Hepatocyte (in vitro differentiated cells): ENCODE data around the gene WRNIP1. TPM values are rescaled to one million over a fixed set of nuclear protein-coding genes. Genes with fewer than 3 reads are reported as not detected.
"Not testable (repeated sequence)": the region's sequence is repeated elsewhere in the genome, so short reads cannot be mapped to it uniquely, and the experiment has no call there.

Source experiments
- DNase-seq: peaks from one replicate; pipeline ENCODE4 v3.0.0-alpha.2; 2016; ENCODE audit warnings: low spot score
- H2AFZ ChIP-seq: fragments of 200-600 bp; sonication (generic); 2 replicates; pipeline ENCODE4 v1.6.0; 2016; ENCODE audit warnings: antibody characterized with exemption, mild to moderate bottlenecking
- H3K27ac ChIP-seq: fragments of 200-600 bp; sonication (generic); 2 replicates; pipeline ENCODE4 v1.5.1; 2016; ENCODE audit warnings: mild to moderate bottlenecking
- H3K27me3 ChIP-seq: fragments of 200-600 bp; sonication (generic); 2 replicates; pipeline ENCODE4 v1.6.1; 2016
- H3K36me3 ChIP-seq: fragments of 200-600 bp; sonication (generic); replicated peaks from 2 replicates; pipeline ENCODE4 v1.5.1; 2016; ENCODE audit warnings: low read depth; ENCODE audit not compliant: insufficient read depth
- H3K4me1 ChIP-seq: fragments of 200-600 bp; sonication (generic); 2 replicates; pipeline ENCODE4 v1.5.1; 2016; ENCODE audit warnings: mild to moderate bottlenecking, moderate library complexity; ENCODE audit not compliant: insufficient read depth
- H3K4me2 ChIP-seq: fragments of 200-600 bp; sonication (generic); 2 replicates; pipeline ENCODE4 v1.6.0; 2016
- H3K4me3 ChIP-seq: fragments of 200-600 bp; sonication (generic); 2 replicates; pipeline ENCODE4 v1.5.1; 2016; ENCODE audit warnings: mild to moderate bottlenecking
- H3K79me2 ChIP-seq: fragments of 200-600 bp; sonication (generic); 2 replicates; pipeline ENCODE4 v1.6.0; 2017; ENCODE audit warnings: mild to moderate bottlenecking
- H3K9me2 ChIP-seq: fragments of 200-600 bp; sonication (generic); replicated peaks from 2 replicates; pipeline ENCODE4 v1.6.0; 2017; ENCODE audit warnings: mild to moderate bottlenecking; ENCODE audit not compliant: insufficient read depth
- H3K9me3 ChIP-seq: fragments of 200-600 bp; sonication (generic); 2 replicates; pipeline ENCODE4 v1.5.1; 2016; ENCODE audit warnings: low read depth, mild to moderate bottlenecking
- H4K20me1 ChIP-seq: fragments of 200-600 bp; sonication (generic); 2 replicates; pipeline ENCODE4 v1.6.0; 2016; ENCODE audit warnings: mild to moderate bottlenecking; ENCODE audit not compliant: insufficient read depth, poor library complexity, severe bottlenecking
- CTCF ChIP-seq: fragments of 200-600 bp; sonication (generic); IDR thresholded peaks from 2 replicates; pipeline ENCODE4 v1.5.1; 2016; ENCODE audit warnings: antibody characterized with exemption, mild to moderate bottlenecking; ENCODE audit not compliant: poor library complexity
- EZH2 ChIP-seq: fragments of 200-600 bp; sonication (generic); IDR thresholded peaks from 2 replicates; pipeline ENCODE4 v1.6.1; 2016; ENCODE audit warnings: antibody characterized with exemption, mild to moderate bottlenecking, borderline replicate concordance
- EZH2phosphoT487 ChIP-seq: fragments of 200-600 bp; sonication (generic); IDR thresholded peaks from one replicate; pipeline ENCODE4 v1.6.1; 2018; ENCODE audit warnings: antibody characterized with exemption, mild to moderate bottlenecking, low read depth, moderate library complexity; ENCODE audit not compliant: unreplicated experiment, severe bottlenecking
- WGBS: methylation state at CpG from one replicate; pipeline ENCODE4 v1.1.6; 2016; ENCODE audit warnings: low lambda C conversion rate; ENCODE audit errors: missing lambda C conversion rate; 5-methylcytosine and 5-hydroxymethylcytosine counted together
- polyA plus RNA-seq: library from polyadenylated mRNA; unstranded; fragments of >200 nt; fragmentation: Nextera tagmentation; extraction: Ambion mirVana; gene quantifications from 2 replicates; pipeline ENCODE4 v1.2.1, GENCODE V29; 2016
- total RNA-seq: library from RNA; depleted of rRNA; stranded (reverse); fragments of >200 nt; gene quantifications from 2 replicates; pipeline ENCODE4 v1.2.3, GENCODE V29; 2014

The WRNIP1 gene
- total and polyA plus RNA-seq, 2 experiments from 2014 or later = 47.6 to 54.6 TPM

- Histone ChIP-seq H3K79me2 (no peaks in the 10 kb centered on the region), H3K27me3 (no peaks in the 10 kb centered on the region), H4K20me1 (no peaks in the 10 kb centered on the region), H3K9me2 (no peaks in the 10 kb centered on the region), H2AFZ (no peak overlapping the region), H3K27ac (no peak overlapping the region), H3K36me3 (no peaks in the 10 kb centered on the region), H3K4me1 (no peaks in the 10 kb centered on the region), H3K4me3 (no peak overlapping the region), H3K9me3 (no peaks in the 10 kb centered on the region), H3K4me2 (no peak overlapping the region)
- 92% methylated on average over 3 of the region's 3 CpGs for WGBS
- TF ChIP-seq EZH2 (no peak), CTCF (no peak), EZH2phosphoT487 (no peak)
- no peak for DNase-seq
These were observed 8.4 kb upstream of the WRNIP1 start for GRCh38 chr6:2756687-2757224.

GRCh38 chr6:2758980-2759379 is 6.2 kb upstream of the WRNIP1 start:
- Histone ChIP-seq H4K20me1 (no peaks in the 10 kb centered on the region), H2AFZ (no peak overlapping the region), H3K9me3 (no peaks in the 10 kb centered on the region), H3K36me3 (no peaks in the 10 kb centered on the region), H3K9me2 (no peaks in the 10 kb centered on the region), H3K4me1 (peaks cover under 1% of the 10 kb centered on the region), H3K79me2 (no peaks in the 10 kb centered on the region), H3K27ac (no peak overlapping the region), H3K27me3 (no peaks in the 10 kb centered on the region), H3K4me2 (no peak overlapping the region), H3K4me3 (no peak overlapping the region)
- no peak for TF ChIP-seq EZH2phosphoT487
- TF ChIP-seq EZH2 = no peak
- TF ChIP-seq CTCF = no peak
- WGBS = 91% methylated on average over 3 of the region's 3 CpGs
- no peak for DNase-seq

- no peak overlapping the region for H3K27ac ChIP-seq
- TF ChIP-seq EZH2phosphoT487 (no peak), EZH2 (no peak), CTCF (peak; percentile 23)
- no peak overlapping the region for H3K4me3 ChIP-seq
- peaks cover under 1% of the 10 kb centered on the region for H3K79me2 ChIP-seq
- peaks cover 4% of the 10 kb centered on the region for H3K4me1 ChIP-seq
- 81% methylated on average over 8 of the region's 8 CpGs for WGBS
- no peaks in the 10 kb centered on the region for H3K9me2 ChIP-seq
- H3K9me3 ChIP-seq = no peaks in the 10 kb centered on the region
- no peaks in the 10 kb centered on the region for H3K27me3 ChIP-seq
- DNase-seq = no peak
- H4K20me1 ChIP-seq = no peaks in the 10 kb centered on the region
- no peak overlapping the region for H3K4me2 ChIP-seq
- no peaks in the 10 kb centered on the region for H3K36me3 ChIP-seq
- no peak overlapping the region for H2AFZ ChIP-seq
These were observed 4.0 kb upstream of the WRNIP1 start for GRCh38 chr6:2760882-2761842.

- Histone ChIP-seq H3K79me2 (peaks cover 18% of the 10 kb centered on the region), H3K4me1 (peaks cover 11% of the 10 kb centered on the region), H4K20me1 (peaks cover 16% of the 10 kb centered on the region)
- H3K36me3 ChIP-seq, H2AFZ ChIP-seq, H3K9me3 ChIP-seq, H3K4me3 ChIP-seq, H3K27ac ChIP-seq, DNase-seq, H3K9me2 ChIP-seq, H3K4me2 ChIP-seq, H3K27me3 ChIP-seq: not testable (repeated sequence)
- WGBS = 96% methylated on average over 4 of the region's 4 CpGs
These were observed 2.3 kb upstream of the WRNIP1 start for GRCh38 chr6:2762868-2763267.
